Trophoblast cell (in vitro differentiated cells and primary cell): Measurements from ENCODE around the gene DNAH14.

ENCODE experiments used
- DNase-seq, 2 donors: peaks; one replicate each; pipeline ENCODE4 v3.0.0-alpha.2; 2016
- H2AFZ ChIP-seq: 2 replicates; pipeline ENCODE4 v1.6.1; 2013; ENCODE audit warnings: low read length, moderate library complexity, mild to moderate bottlenecking; ENCODE audit not compliant: insufficient read depth, poor library complexity
- H2AK5ac ChIP-seq: 2 replicates; pipeline ENCODE4 v1.6.1; 2013; ENCODE audit warnings: mild to moderate bottlenecking, low read length
- H2BK120ac ChIP-seq: 2 replicates; pipeline ENCODE4 v1.6.1; 2013; ENCODE audit warnings: low read length, mild to moderate bottlenecking, moderate library complexity; ENCODE audit not compliant: insufficient read depth, poor library complexity
- H2BK12ac ChIP-seq: 2 replicates; pipeline ENCODE4 v1.6.1; 2013; ENCODE audit warnings: mild to moderate bottlenecking, low read length, moderate library complexity
- H2BK5ac ChIP-seq: 2 replicates; pipeline ENCODE4 v1.6.1; 2013; ENCODE audit warnings: low read length, low read depth, moderate library complexity, mild to moderate bottlenecking; ENCODE audit not compliant: poor library complexity
- H3K14ac ChIP-seq: 2 replicates; pipeline ENCODE4 v1.6.1; 2013; ENCODE audit warnings: mild to moderate bottlenecking, low read length
- H3K18ac ChIP-seq: 2 replicates; pipeline ENCODE4 v1.6.1; 2013; ENCODE audit warnings: mild to moderate bottlenecking, low read length
- H3K23ac ChIP-seq: 2 replicates; pipeline ENCODE4 v1.6.1; 2013; ENCODE audit warnings: low read length
- H3K27ac ChIP-seq: 2 replicates; pipeline ENCODE4 v1.5.1; 2013; ENCODE audit warnings: low read depth, mild to moderate bottlenecking, inconsistent platforms, low read length, moderate library complexity
- H3K27me3 ChIP-seq: 2 replicates; pipeline ENCODE4 v1.6.1; 2013; ENCODE audit warnings: inconsistent platforms, mild to moderate bottlenecking, low read length, moderate library complexity; ENCODE audit not compliant: insufficient read depth
- H3K36me3 ChIP-seq, 2 experiments: 1 replicate in 1 of 2; 2 replicates in 1 of 2; pipeline ENCODE4 v1.6.1; 2013; ENCODE audit warnings: low read length in 2 of 2, mild to moderate bottlenecking in 2 of 2, moderate library complexity in 1 of 2; ENCODE audit not compliant: insufficient read depth in 2 of 2, control insufficient read depth in 1 of 2
- H3K4ac ChIP-seq: 2 replicates; pipeline ENCODE4 v1.6.1; 2013; ENCODE audit warnings: low read depth, mild to moderate bottlenecking, low read length, moderate library complexity
- H3K4me1 ChIP-seq, 2 experiments: 1 replicate in 1 of 2; 2 replicates in 1 of 2; pipeline ENCODE4 v1.6.1; 2013; ENCODE audit warnings: low read length in 2 of 2, mild to moderate bottlenecking in 2 of 2, moderate library complexity in 1 of 2; ENCODE audit not compliant: insufficient read depth in 2 of 2, control insufficient read depth in 1 of 2
- H3K4me2 ChIP-seq: 2 replicates; pipeline ENCODE4 v1.6.1; 2013; ENCODE audit warnings: inconsistent platforms, mild to moderate bottlenecking, low read length, moderate library complexity
- H3K4me3 ChIP-seq: 2 replicates; pipeline ENCODE4 v1.5.1; 2013; ENCODE audit warnings: mild to moderate bottlenecking, low read depth, low read length, inconsistent platforms
- H3K79me1 ChIP-seq: one replicate; pipeline ENCODE4 v1.6.1; 2013; ENCODE audit warnings: low read length
- H3K79me2 ChIP-seq: 2 replicates; pipeline ENCODE4 v1.6.1; 2013; ENCODE audit warnings: low read length, mild to moderate bottlenecking; ENCODE audit not compliant: control insufficient read depth, insufficient read depth, poor library complexity
- H3K9ac ChIP-seq: 2 replicates; pipeline ENCODE4 v1.6.1; 2013; ENCODE audit warnings: mild to moderate bottlenecking, low read length
- H3K9me3 ChIP-seq: 2 replicates; pipeline ENCODE4 v1.6.1; 2013; ENCODE audit warnings: low read depth, mild to moderate bottlenecking, control low read depth, inconsistent platforms, low read length; ENCODE audit not compliant: insufficient read depth
- H4K12ac ChIP-seq: 2 replicates; pipeline ENCODE4 v1.6.1; 2013; ENCODE audit warnings: low read depth, mild to moderate bottlenecking, low read length, moderate library complexity
- H4K8ac ChIP-seq: 2 replicates; pipeline ENCODE4 v1.6.1; 2013; ENCODE audit warnings: low read depth, mild to moderate bottlenecking, low read length, moderate library complexity
- H4K91ac ChIP-seq: one replicate; pipeline ENCODE4 v1.6.1; 2013; ENCODE audit warnings: low read depth, mild to moderate bottlenecking, low read length, moderate library complexity
- WGBS: extraction: QIAGEN DNeasy Blood & Tissue Kit; methylation state at CpG from one replicate; pipeline ENCODE4 v1.1.7; 2013; ENCODE audit warnings: missing lambda C conversion rate; ENCODE audit not compliant: insufficient read length, insufficient coverage; ENCODE audit errors: extremely low coverage; 5-methylcytosine and 5-hydroxymethylcytosine counted together

Gene DNAH14

DNA sequence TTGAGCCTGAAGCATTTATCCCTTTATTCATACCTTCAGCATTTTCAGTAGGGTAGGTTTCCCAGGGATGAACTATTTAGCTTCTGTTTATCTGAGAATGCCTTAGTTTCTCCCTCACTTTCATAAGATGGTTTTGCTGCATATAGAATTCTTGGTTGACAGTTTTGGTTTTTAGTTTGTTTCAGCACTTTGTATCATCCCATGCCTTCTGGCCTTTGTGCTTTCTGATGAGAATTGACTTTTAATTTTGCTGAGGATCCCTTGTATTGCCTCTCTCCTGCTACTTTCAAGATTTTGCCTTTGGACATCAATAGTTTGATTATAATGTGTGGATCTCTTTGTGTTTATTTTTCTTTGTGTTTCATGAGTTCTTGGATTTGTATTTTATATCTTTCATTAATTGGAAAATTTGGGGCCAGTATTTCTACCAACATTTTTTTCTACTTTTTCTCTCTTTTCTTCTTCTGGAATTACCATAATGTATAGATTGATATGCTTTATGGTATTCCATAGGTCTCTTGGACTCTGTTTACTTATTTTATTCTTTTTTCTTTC lies 261.8 kb downstream of the DNAH14 start:
- Histone ChIP-seq H3K14ac (no peak overlapping the region), H4K12ac (no peak overlapping the region), H3K27me3 (no peaks in the 10 kb centered on the region), H3K4me3 (no peak overlapping the region), H3K79me1 (no peaks in the 10 kb centered on the region), H2BK12ac (no peak overlapping the region), H3K36me3 (no peaks in the 10 kb centered on the region), H3K9ac (no peak overlapping the region), H2AK5ac (no peak overlapping the region), H2BK120ac (no peak overlapping the region), H3K18ac (no peak overlapping the region), H3K23ac (no peak overlapping the region), H3K79me2 (no peaks in the 10 kb centered on the region), H4K91ac (no peak overlapping the region), H4K8ac (no peak overlapping the region), H2BK5ac (no peak overlapping the region), H3K9me3 (no peaks in the 10 kb centered on the region), H3K4me1 (no peaks in the 10 kb centered on the region), H2AFZ (no peak overlapping the region), H3K4me2 (no peak overlapping the region), H3K27ac (no peak overlapping the region), H3K4ac (no peak overlapping the region)
- no peak for DNase-seq

DNA sequence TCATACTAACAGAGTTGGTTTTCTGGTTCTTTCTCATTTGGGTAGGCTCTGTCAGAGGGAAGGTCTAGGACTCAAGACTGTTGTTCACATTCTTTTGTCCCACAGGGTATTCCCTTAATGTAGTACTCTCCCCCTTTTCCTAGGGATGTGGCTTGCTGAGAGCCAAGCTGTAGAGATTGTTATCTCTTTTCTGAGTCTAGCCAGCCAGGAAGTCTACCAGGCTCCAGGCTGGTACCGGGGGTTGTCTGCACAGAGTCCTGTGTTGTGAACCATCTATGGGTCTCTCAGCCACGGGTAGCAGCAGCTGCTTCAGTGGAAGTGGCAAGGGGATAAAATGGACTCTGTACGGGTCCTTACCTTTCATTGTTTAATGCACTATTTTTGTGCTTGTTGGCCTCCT lies 272.0 kb downstream of the DNAH14 start:
- Histone ChIP-seq H3K27ac (no peak overlapping the region), H3K4me1 (peaks cover 0 to 3% of the 10 kb centered on the region in 2 experiments), H3K4me3 (no peak overlapping the region), H3K18ac (no peak overlapping the region), H2AFZ (no peak overlapping the region), H4K12ac (no peak overlapping the region), H2AK5ac (no peak overlapping the region), H3K79me2 (no peaks in the 10 kb centered on the region), H3K4me2 (no peak overlapping the region), H3K14ac (no peak overlapping the region), H2BK12ac (no peak overlapping the region), H3K79me1 (peaks cover 2% of the 10 kb centered on the region), H2BK120ac (no peak overlapping the region), H3K9ac (no peak overlapping the region), H3K27me3 (no peaks in the 10 kb centered on the region), H3K36me3 (no peaks in the 10 kb centered on the region), H3K4ac (no peak overlapping the region), H4K91ac (no peak overlapping the region), H3K9me3 (no peaks in the 10 kb centered on the region), H3K23ac (no peak overlapping the region), H4K8ac (no peak overlapping the region), H2BK5ac (no peak overlapping the region)
- WGBS, result no CpG with 5 or more reads among the region's 3 CpGs
- DNase-seq, result no peak

GRCh38 chr1:225207791-225208190 lies 278.3 kb downstream of the DNAH14 start:
- no peak overlapping the region for H2BK5ac ChIP-seq
- H4K8ac ChIP-seq, result no peak overlapping the region
- H3K4me3 ChIP-seq, result no peak overlapping the region
- no peak overlapping the region for H2BK12ac ChIP-seq
- no peak for DNase-seq
- no peaks in the 10 kb centered on the region for H3K27me3 ChIP-seq
- H3K4me1 ChIP-seq, result no peaks in the 10 kb centered on the region
- WGBS, result no CpG with 5 or more reads among the region's 2 CpGs
- no peaks in the 10 kb centered on the region for H3K79me1 ChIP-seq
- no peak overlapping the region for H3K27ac ChIP-seq
- no peak overlapping the region for H2AFZ ChIP-seq
- no peak overlapping the region for H3K14ac ChIP-seq
- no peaks in the 10 kb centered on the region for H3K79me2 ChIP-seq
- H3K9ac ChIP-seq, result no peak overlapping the region
- H3K9me3 ChIP-seq, result peaks cover 6% of the 10 kb centered on the region
- no peak overlapping the region for H2AK5ac ChIP-seq
- no peak overlapping the region for H3K23ac ChIP-seq
- H4K12ac ChIP-seq, result no peak overlapping the region
- no peak overlapping the region for H3K4ac ChIP-seq
- no peak overlapping the region for H3K4me2 ChIP-seq
- H2BK120ac ChIP-seq, result no peak overlapping the region
- H4K91ac ChIP-seq, result no peak overlapping the region
- H3K36me3 ChIP-seq, result peaks cover 2% of the 10 kb centered on the region in 2 experiments
- H3K18ac ChIP-seq, result no peak overlapping the region

- no peak overlapping the region for H3K4me2 ChIP-seq
- H3K4me3 ChIP-seq, result no peak overlapping the region
- no peak overlapping the region for H2BK12ac ChIP-seq
- H4K8ac ChIP-seq, result no peak overlapping the region
- peaks cover 2% of the 10 kb centered on the region in 2 experiments for H3K36me3 ChIP-seq
- no peak overlapping the region for H3K18ac ChIP-seq
- no peaks in the 10 kb centered on the region for H3K4me1 ChIP-seq
- H3K27me3 ChIP-seq, result no peaks in the 10 kb centered on the region
- H3K79me2 ChIP-seq, result no peaks in the 10 kb centered on the region
- no peak overlapping the region for H2AFZ ChIP-seq
- H3K4ac ChIP-seq, result no peak overlapping the region
- H4K12ac ChIP-seq, result no peak overlapping the region
- no peak overlapping the region for H3K14ac ChIP-seq
- H3K27ac ChIP-seq, result no peak overlapping the region
- H2BK120ac ChIP-seq, result no peak overlapping the region
- peaks cover 6% of the 10 kb centered on the region for H3K9me3 ChIP-seq
- no peak overlapping the region for H4K91ac ChIP-seq
- no peak overlapping the region for H2AK5ac ChIP-seq
- H3K9ac ChIP-seq, result no peak overlapping the region
- H3K23ac ChIP-seq, result no peak overlapping the region
- no peaks in the 10 kb centered on the region for H3K79me1 ChIP-seq
- no peak for DNase-seq
- H2BK5ac ChIP-seq, result no peak overlapping the region
Measured at GRCh38 chr1:225209153-225209552, 279.7 kb downstream of the DNAH14 start.
